Panc1 (cell line): ENCODE results near the gene EVA1C. TPM values are rescaled to one million over a fixed set of nuclear protein-coding genes. Genes with fewer than 3 reads are reported as not detected.
"Not testable (repeated sequence)": the region's sequence is repeated elsewhere in the genome, so short reads cannot be mapped to it uniquely, and the experiment has no call there.

Experiments
- ATAC-seq: fragments of 200-7000 bp; cut with Tn5 transposase; 2 replicates; pipeline ENCODE4 v1.9.1; 2020; ENCODE audit warnings: mild to moderate bottlenecking, moderate library complexity
- BruUV-seq: library from RNA; stranded (reverse); fragments of 400-500 nt; replicated peaks from 2 replicates; lab custom pipeline; 2021; lab: Mats Ljungman, UMichigan
- CTCF ChIA-PET: fragments of 300-600 bp; sonication (Branson Sonifier 250); formaldehyde crosslinking; loops from one replicate; lab custom pipeline; 2022; ENCODE audit warnings: antibody characterized with exemption; lab: Charles Lee
- POLR2A ChIA-PET: fragments of 300-600 bp; sonication (Branson Sonifier 250); formaldehyde crosslinking; loops from one replicate; lab custom pipeline; 2022; ENCODE audit warnings: antibody characterized with exemption; lab: Charles Lee
- DNase-seq: peaks from one replicate; pipeline ENCODE4 v3.0.0-alpha.2; 2010; ENCODE audit warnings: low read depth, low spot score
- H3K27ac ChIP-seq: 2 replicates; pipeline ENCODE4 v1.5.1; 2011; ENCODE audit warnings: mild to moderate bottlenecking, low read length, inconsistent platforms
- H3K27me3 ChIP-seq: fragments of 200-500 bp; sonication (Bioruptor generic); 2 replicates; pipeline ENCODE4 v1.6.0; 2014; ENCODE audit warnings: low read length, inconsistent platforms; ENCODE audit not compliant: control insufficient read depth, insufficient read depth
- H3K36me3 ChIP-seq: fragments of 200-500 bp; sonication (Bioruptor generic); 2 replicates; pipeline ENCODE4 v1.5.1; 2014; ENCODE audit warnings: inconsistent platforms, mild to moderate bottlenecking, low read length, moderate library complexity; ENCODE audit not compliant: control insufficient read depth, insufficient read depth
- H3K4me1 ChIP-seq: 2 replicates; pipeline ENCODE4 v1.5.1; 2011; ENCODE audit warnings: inconsistent platforms, mild to moderate bottlenecking, low read length, moderate library complexity; ENCODE audit not compliant: control insufficient read depth, insufficient read depth
- H3K4me3 ChIP-seq, 2 experiments: 2 replicates each; pipeline ENCODE4 v1.5.1; 2011 to 2012; ENCODE audit warnings: low read depth in 2 of 2, low read length in 2 of 2, mild to moderate bottlenecking in 2 of 2, inconsistent platforms in 1 of 2, moderate library complexity in 1 of 2
- H3K9me3 ChIP-seq: fragments of 200-500 bp; sonication (Bioruptor generic); 2 replicates; pipeline ENCODE4 v1.5.1; 2014; ENCODE audit warnings: low read depth, mild to moderate bottlenecking, inconsistent platforms, low read length, moderate library complexity; ENCODE audit not compliant: control insufficient read depth, insufficient read depth
- CTCF ChIP-seq: fragments of 450-650 bp; IDR thresholded peaks from 2 replicates; pipeline ENCODE4 v1.5.1; 2017; ENCODE audit warnings: mild to moderate bottlenecking
- POLR2AphosphoS5 ChIP-seq: IDR thresholded peaks from 2 replicates; pipeline ENCODE4 v1.6.1; 2012; ENCODE audit warnings: mild to moderate bottlenecking, low read depth, low read length, moderate library complexity
- REST ChIP-seq, 2 experiments: IDR thresholded peaks; 2 replicates each; pipeline ENCODE4 v1.6.1; 2011 to 2012; ENCODE audit warnings: low read depth in 2 of 2, control low read depth in 1 of 2, low read length in 1 of 2, mild to moderate bottlenecking in 1 of 2, moderate library complexity in 1 of 2; ENCODE audit not compliant: insufficient read depth in 1 of 2
- SIN3A ChIP-seq: IDR thresholded peaks from 2 replicates; pipeline ENCODE4 v1.6.1; 2012; ENCODE audit warnings: low read depth, mild to moderate bottlenecking, low read length, moderate library complexity, borderline replicate concordance; ENCODE audit not compliant: insufficient read depth
- TCF7L2 ChIP-seq: IDR thresholded peaks from 2 replicates; pipeline ENCODE4 v1.6.1; 2011; ENCODE audit warnings: mild to moderate bottlenecking, low read depth, low read length, inconsistent platforms
- in situ Hi-C: cut with HindIII; loops from 2 replicates; pipeline ENCODE4 v1.10.0; 2016; ENCODE audit warnings: low sequenced_read_pairs, low pct_unique_long_range_greater_than_20kb
- intact Hi-C: fragments of 100-400 bp; cut with micrococcal nuclease; formaldehyde crosslinking; loops from one replicate; pipeline ENCODE4 v1.10.0; 2022; ENCODE audit not compliant: unreplicated experiment
- total RNA-seq: library from RNA; stranded (reverse); gene quantifications from one replicate; pipeline ENCODE4 v1.2.1, GENCODE V29; 2021; ENCODE audit not compliant: unreplicated experiment

The EVA1C gene
- total RNA-seq, 1 experiment from 2014 or later: 2.8 TPM

DNA sequence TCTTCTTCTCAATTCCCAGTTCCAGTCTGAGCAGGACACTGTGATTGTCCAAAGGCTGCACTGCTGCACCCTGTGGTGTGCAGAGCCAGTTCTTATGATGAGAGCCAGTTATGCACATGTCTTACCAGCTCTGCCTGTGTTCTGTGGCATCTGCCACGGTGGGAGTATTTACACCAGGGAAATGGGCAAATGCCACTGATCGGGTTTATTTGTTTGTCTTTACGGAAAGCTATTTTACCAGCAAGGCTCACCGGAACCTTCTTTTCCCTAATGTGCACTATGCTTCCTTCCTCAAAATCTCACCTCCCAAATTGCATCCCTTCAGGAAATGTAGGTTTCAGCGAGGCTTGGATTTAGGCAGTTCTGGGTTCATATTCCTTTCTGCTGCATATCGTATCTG, 49.0 kb downstream of the EVA1C start:
- Histone ChIP-seq H3K36me3 (no peaks in the 10 kb centered on the region), H3K4me3 (no peak overlapping the region), H3K27me3 (no peaks in the 10 kb centered on the region), H3K4me1 (peaks cover 3% of the 10 kb centered on the region; the same call in 1 of the 2 replicates), H3K27ac (no peak overlapping the region), H3K9me3 (no peaks in the 10 kb centered on the region)
- POLR2A ChIA-PET: no interaction called here
- intact Hi-C loops (no loop called here), in situ Hi-C loops (no loop called here)
- no peak for ATAC-seq
- no TSS peak for BruUV-seq
- no peak for TF ChIP-seq TCF7L2
- no peak for TF ChIP-seq POLR2AphosphoS5
- TF ChIP-seq REST (IDR thresholded peaks at IDR 0.05; ENCODE audit: insufficient read depth in 1 of 2, low read depth in 2 of 2, low read length in 1 of 2): no peak
- TF ChIP-seq SIN3A: no peak
- TF ChIP-seq CTCF: no peak
- no peak for DNase-seq
- CTCF ChIA-PET: no interaction called here

- POLR2A ChIA-PET: not testable (repeated sequence)
These were observed 50.1 kb downstream of the EVA1C start for GRCh38 chr21:32462564-32462963.

GRCh38 chr21:32463367-32463766, 50.9 kb downstream of the EVA1C start:
- Histone ChIP-seq H3K36me3 (no peaks in the 10 kb centered on the region), H3K27me3 (no peaks in the 10 kb centered on the region), H3K4me1 (no peaks in the 10 kb centered on the region; the same call in 1 of the 2 replicates), H3K27ac (no peak overlapping the region), H3K9me3 (no peaks in the 10 kb centered on the region), H3K4me3 (no peak overlapping the region)
- in situ Hi-C loops: no loop called here
- DNase-seq (no peak), ATAC-seq (no peak)
- TF ChIP-seq TCF7L2 (no peak), POLR2AphosphoS5 (no peak), SIN3A (no peak), CTCF (no peak), REST (IDR thresholded peaks at IDR 0.05; ENCODE audit: insufficient read depth in 1 of 2, low read depth in 2 of 2, low read length in 1 of 2) (no peak)
- ChIA-PET CTCF (no interaction called here), POLR2A (no interaction called here)
- BruUV-seq: no TSS peak
- intact Hi-C loops: no loop called here

More at GRCh38 chr21:32462564-32462963, 50.1 kb downstream of the EVA1C start:
- BruUV-seq, ATAC-seq, H3K4me3 ChIP-seq, H3K4me1 ChIP-seq, H3K27me3 ChIP-seq, CTCF ChIA-PET, intact Hi-C loops, H3K9me3 ChIP-seq, H3K27ac ChIP-seq, H3K36me3 ChIP-seq, DNase-seq, in situ Hi-C loops: not testable (repeated sequence)
